Measurements from ENCODE around the gene CST3. TPM values are rescaled to one million over a fixed set of nuclear protein-coding genes. Genes with fewer than 3 reads are reported as not detected.

Gene CST3
- polyA plus RNA-seq, 1 donor (not counting 4 experiments of a cell fraction or from before 2014, with no cell fraction given): 194 TPM

DNA sequence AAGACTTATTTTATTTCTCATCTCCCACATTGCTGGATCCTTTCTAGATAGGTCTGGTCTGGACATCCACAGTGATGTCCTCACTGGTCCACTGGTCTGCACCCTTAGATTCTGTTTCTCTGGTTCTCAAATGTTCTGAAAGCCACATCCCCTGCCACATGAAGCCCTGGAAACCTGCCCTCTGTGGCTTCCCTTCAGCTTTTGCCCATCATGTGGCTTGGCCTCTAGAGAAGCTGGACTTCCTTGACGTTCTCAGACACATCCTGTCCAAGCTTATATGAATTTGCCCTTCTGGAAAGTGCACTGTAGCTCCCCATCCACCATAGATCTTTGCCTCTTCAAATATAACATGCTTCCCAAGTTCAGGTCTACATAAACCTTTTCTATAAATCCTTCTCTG is 32.6 kb upstream of the CST3 start:
- Histone ChIP-seq H3K4me1 (ENCODE audit: control insufficient read depth, extremely low read depth, insufficient read depth, low read length) (no peaks in the 10 kb centered on the region), H3K79me2 (ENCODE audit: control insufficient read depth, insufficient read depth, low read length) (no peaks in the 10 kb centered on the region), H3K36me3 (ENCODE audit: control insufficient read depth in 2 of 2, extremely low read depth in 1 of 2, insufficient read depth in 2 of 2, low read length in 2 of 2) (no peaks in the 10 kb centered on the region), H3K4me2 (ENCODE audit: control insufficient read depth, extremely low read depth, insufficient read depth, low read depth, low read length) (no peak overlapping the region), H3K4me3 (ENCODE audit: control insufficient read depth in 2 of 3, extremely low read depth in 1 of 3, insufficient read depth in 2 of 3, low read depth in 1 of 3, low read length in 3 of 3) (no peak overlapping the region), H3K9me3 (ENCODE audit: control insufficient read depth, low read depth, low read length) (no peaks in the 10 kb centered on the region), H3K27ac (ENCODE audit: control insufficient read depth, insufficient read depth, low read length) (no peak overlapping the region), H3K9ac (ENCODE audit: control insufficient read depth, extremely low read depth, insufficient read depth, low read length) (no peak overlapping the region), H4K20me1 (ENCODE audit: control insufficient read depth, extremely low read depth, insufficient read depth, low read length) (no peaks in the 10 kb centered on the region), H3K9me1 (ENCODE audit: control insufficient read depth, extremely low read depth, insufficient read depth, low read length) (no peaks in the 10 kb centered on the region), H2AFZ (ENCODE audit: control insufficient read depth, low read length) (no peak overlapping the region), H3K27me3 (ENCODE audit: control insufficient read depth, extremely low read depth, insufficient read depth, low read length) (no peaks in the 10 kb centered on the region)
- dilution Hi-C loops (cut with MboI; ENCODE audit: extremely low pct_ligation_motif_present, low sequenced_read_pairs): no loop called here
- DNase-seq (ENCODE audit: low read depth, low spot score) (no peak), FAIRE-seq (no peak)
- TF ChIP-seq, protein P1, sequence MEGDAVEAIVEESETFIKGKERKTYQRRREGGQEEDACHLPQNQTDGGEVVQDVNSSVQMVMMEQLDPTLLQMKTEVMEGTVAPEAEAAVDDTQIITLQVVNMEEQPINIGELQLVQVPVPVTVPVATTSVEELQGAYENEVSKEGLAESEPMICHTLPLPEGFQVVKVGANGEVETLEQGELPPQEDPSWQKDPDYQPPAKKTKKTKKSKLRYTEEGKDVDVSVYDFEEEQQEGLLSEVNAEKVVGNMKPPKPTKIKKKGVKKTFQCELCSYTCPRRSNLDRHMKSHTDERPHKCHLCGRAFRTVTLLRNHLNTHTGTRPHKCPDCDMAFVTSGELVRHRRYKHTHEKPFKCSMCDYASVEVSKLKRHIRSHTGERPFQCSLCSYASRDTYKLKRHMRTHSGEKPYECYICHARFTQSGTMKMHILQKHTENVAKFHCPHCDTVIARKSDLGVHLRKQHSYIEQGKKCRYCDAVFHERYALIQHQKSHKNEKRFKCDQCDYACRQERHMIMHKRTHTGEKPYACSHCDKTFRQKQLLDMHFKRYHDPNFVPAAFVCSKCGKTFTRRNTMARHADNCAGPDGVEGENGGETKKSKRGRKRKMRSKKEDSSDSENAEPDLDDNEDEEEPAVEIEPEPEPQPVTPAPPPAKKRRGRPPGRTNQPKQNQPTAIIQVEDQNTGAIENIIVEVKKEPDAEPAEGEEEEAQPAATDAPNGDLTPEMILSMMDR (optimal IDR thresholded peaks at IDR 0.05 in 1 of 3, IDR thresholded peaks at IDR 0.05 in 1 of 3, conservative IDR thresholded peaks at IDR 0.05 in 1 of 3; ENCODE audit: extremely low read depth in 1 of 3, insufficient read depth in 2 of 3, low read length in 3 of 3): no peak
- no peak for TF ChIP-seq EZH2 (IDR thresholded peaks at IDR 0.05; ENCODE audit: low read length)

DNA sequence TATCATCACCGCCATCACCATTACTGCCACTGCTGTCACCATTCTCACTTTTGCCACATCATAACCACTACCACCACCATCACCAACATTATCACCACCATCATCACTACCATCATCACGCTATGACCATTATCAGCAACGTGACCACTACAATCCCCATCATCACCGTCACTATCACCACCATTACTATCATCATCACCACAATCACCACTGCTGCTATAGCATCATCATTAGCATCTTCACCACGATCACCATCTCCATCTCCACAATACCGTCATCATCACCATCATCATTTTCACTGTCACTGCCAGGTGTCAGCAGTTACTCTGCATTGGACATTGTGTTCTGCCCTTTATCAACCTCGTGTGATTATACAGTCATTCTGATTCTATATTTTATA is 32.1 kb upstream of the CST3 start:
- H3K4me1 ChIP-seq (ENCODE audit: control insufficient read depth, extremely low read depth, insufficient read depth, low read length): no peaks in the 10 kb centered on the region
- no peak overlapping the region for H3K4me3 ChIP-seq (ENCODE audit: control insufficient read depth in 2 of 3, extremely low read depth in 1 of 3, insufficient read depth in 2 of 3, low read depth in 1 of 3, low read length in 3 of 3)
- H3K9ac ChIP-seq (ENCODE audit: control insufficient read depth, extremely low read depth, insufficient read depth, low read length): no peak overlapping the region
- no peak for FAIRE-seq
- H3K9me3 ChIP-seq (ENCODE audit: control insufficient read depth, low read depth, low read length): no peaks in the 10 kb centered on the region
- no peaks in the 10 kb centered on the region for H3K9me1 ChIP-seq (ENCODE audit: control insufficient read depth, extremely low read depth, insufficient read depth, low read length)
- dilution Hi-C loops (cut with MboI; ENCODE audit: extremely low pct_ligation_motif_present, low sequenced_read_pairs): no loop called here
- no peaks in the 10 kb centered on the region for H4K20me1 ChIP-seq (ENCODE audit: control insufficient read depth, extremely low read depth, insufficient read depth, low read length)
- H2AFZ ChIP-seq (ENCODE audit: control insufficient read depth, low read length): no peak overlapping the region
- no peaks in the 10 kb centered on the region for H3K36me3 ChIP-seq (ENCODE audit: control insufficient read depth in 2 of 2, extremely low read depth in 1 of 2, insufficient read depth in 2 of 2, low read length in 2 of 2)
- TF ChIP-seq, protein P1 (optimal IDR thresholded peaks at IDR 0.05 in 1 of 3, IDR thresholded peaks at IDR 0.05 in 1 of 3, conservative IDR thresholded peaks at IDR 0.05 in 1 of 3; ENCODE audit: extremely low read depth in 1 of 3, insufficient read depth in 2 of 3, low read length in 3 of 3): no peak
- TF ChIP-seq EZH2 (IDR thresholded peaks at IDR 0.05; ENCODE audit: low read length): no peak
- H3K27ac ChIP-seq (ENCODE audit: control insufficient read depth, insufficient read depth, low read length): no peak overlapping the region
- H3K4me2 ChIP-seq (ENCODE audit: control insufficient read depth, extremely low read depth, insufficient read depth, low read depth, low read length): no peak overlapping the region
- DNase-seq (ENCODE audit: low read depth, low spot score): no peak
- no peaks in the 10 kb centered on the region for H3K27me3 ChIP-seq (ENCODE audit: control insufficient read depth, extremely low read depth, insufficient read depth, low read length)
- no peaks in the 10 kb centered on the region for H3K79me2 ChIP-seq (ENCODE audit: control insufficient read depth, insufficient read depth, low read length)
